ENCODE data around the gene ZNF469.

GRCh38 chr16:88391144-88391850, 8.5 kb downstream of the ZNF469 start:
- TF ChIP-seq, protein P1, sequence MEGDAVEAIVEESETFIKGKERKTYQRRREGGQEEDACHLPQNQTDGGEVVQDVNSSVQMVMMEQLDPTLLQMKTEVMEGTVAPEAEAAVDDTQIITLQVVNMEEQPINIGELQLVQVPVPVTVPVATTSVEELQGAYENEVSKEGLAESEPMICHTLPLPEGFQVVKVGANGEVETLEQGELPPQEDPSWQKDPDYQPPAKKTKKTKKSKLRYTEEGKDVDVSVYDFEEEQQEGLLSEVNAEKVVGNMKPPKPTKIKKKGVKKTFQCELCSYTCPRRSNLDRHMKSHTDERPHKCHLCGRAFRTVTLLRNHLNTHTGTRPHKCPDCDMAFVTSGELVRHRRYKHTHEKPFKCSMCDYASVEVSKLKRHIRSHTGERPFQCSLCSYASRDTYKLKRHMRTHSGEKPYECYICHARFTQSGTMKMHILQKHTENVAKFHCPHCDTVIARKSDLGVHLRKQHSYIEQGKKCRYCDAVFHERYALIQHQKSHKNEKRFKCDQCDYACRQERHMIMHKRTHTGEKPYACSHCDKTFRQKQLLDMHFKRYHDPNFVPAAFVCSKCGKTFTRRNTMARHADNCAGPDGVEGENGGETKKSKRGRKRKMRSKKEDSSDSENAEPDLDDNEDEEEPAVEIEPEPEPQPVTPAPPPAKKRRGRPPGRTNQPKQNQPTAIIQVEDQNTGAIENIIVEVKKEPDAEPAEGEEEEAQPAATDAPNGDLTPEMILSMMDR (IDR thresholded peaks at IDR 0.05 in 4 of 5, conservative IDR thresholded peaks at IDR 0.05 in 1 of 5) = no peak
- no peak for TF ChIP-seq POLR2A (IDR thresholded peaks at IDR 0.05)
